Measurements from ENCODE around the gene CASP8.

GRCh38 chr2:201273330-201273983 lies 13.1 kb downstream of the CASP8 start:
- TF ChIP-seq EZH2 (IDR thresholded peaks at IDR 0.05; ENCODE audit: insufficient read depth, poor library complexity, severe bottlenecking) (no peak), EZH2phosphoT487 (IDR thresholded peaks at IDR 0.05; ENCODE audit: insufficient read depth, low read depth) (no peak)

Data from GM23248 (cell line).